Cardiac septum (tissue), 1 donor: ENCODE results near the gene PIERCE2. TPM values are rescaled to one million over a fixed set of nuclear protein-coding genes. Genes with fewer than 3 reads are reported as not detected.
A peak's percentile ranks its signal among the peaks of the same experiment; 100 is the strongest.
"Not testable (repeated sequence)": the region's sequence is repeated elsewhere in the genome, so short reads cannot be mapped to it uniquely, and the experiment has no call there.

ENCODE experiments used
- DNase-seq: peaks from one replicate; pipeline ENCODE4 v3.0.0-alpha.2; 2020; ENCODE audit warnings: low spot score
- intact Hi-C: fragments of 100-400 bp; cut with DNase I; formaldehyde crosslinking; loops from one replicate; pipeline ENCODE4 v1.14.0; 2022
- microRNA-seq: library from miRNA; unstranded; fragments of <30 nt; microRNA quantifications from one replicate; pipeline ENCODE4 v1.2.0, GENCODE V29; 2020
- total RNA-seq: library from RNA; stranded (reverse); fragmentation: NEBNext Ultra II Directional; extraction: Animal tissue kit (Norgen Biotek cat#: 25700); gene quantifications from one replicate; pipeline ENCODE4 v1.2.1, GENCODE V29; 2021
- donor health status: DM: no; HTN: no; CAD: no.

PIERCE2 gene
- total RNA-seq, 1 donor from 2014 or later = 3.2 TPM

DNA sequence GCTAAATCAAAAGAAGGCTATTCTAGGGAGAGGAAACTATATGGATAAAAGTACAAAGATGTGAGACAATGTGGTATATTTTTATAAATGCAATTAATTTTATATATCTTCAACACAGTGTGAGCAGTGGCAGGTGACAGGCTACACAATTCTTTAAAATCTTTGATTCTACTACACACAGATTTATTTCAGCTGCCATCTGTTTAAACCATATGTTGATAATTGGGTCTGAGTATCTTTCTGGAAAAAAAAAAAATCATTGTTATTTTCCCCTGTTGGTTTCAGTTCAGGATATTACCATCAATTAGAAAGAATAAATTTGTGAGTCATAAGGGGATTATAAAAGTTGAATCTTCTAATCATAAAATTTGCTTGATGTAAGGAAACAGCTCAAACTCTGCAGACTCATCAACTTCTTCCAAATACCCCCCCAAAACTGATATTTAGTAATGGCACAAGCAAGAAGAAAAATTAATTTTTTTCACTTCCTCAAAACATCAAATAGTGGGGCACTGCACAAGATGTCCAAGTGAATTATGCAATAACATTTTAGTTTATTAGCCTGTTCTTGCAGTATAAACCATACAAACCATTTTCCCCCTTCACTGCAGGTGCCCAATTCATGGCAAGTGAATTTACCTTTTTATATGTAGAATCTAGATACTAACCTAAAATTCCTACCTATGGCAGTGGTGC lies 12.0 kb downstream of the PIERCE2 start:
- DNase-seq = no peak

GRCh38 chr15:55422089-55422488 lies 13.8 kb downstream of the PIERCE2 start:
- no peak for DNase-seq
- intact Hi-C loops = no loop called here

More for the DNA sequence above, 12.0 kb downstream of the PIERCE2 start:
- intact Hi-C loops = no loop called here

DNA sequence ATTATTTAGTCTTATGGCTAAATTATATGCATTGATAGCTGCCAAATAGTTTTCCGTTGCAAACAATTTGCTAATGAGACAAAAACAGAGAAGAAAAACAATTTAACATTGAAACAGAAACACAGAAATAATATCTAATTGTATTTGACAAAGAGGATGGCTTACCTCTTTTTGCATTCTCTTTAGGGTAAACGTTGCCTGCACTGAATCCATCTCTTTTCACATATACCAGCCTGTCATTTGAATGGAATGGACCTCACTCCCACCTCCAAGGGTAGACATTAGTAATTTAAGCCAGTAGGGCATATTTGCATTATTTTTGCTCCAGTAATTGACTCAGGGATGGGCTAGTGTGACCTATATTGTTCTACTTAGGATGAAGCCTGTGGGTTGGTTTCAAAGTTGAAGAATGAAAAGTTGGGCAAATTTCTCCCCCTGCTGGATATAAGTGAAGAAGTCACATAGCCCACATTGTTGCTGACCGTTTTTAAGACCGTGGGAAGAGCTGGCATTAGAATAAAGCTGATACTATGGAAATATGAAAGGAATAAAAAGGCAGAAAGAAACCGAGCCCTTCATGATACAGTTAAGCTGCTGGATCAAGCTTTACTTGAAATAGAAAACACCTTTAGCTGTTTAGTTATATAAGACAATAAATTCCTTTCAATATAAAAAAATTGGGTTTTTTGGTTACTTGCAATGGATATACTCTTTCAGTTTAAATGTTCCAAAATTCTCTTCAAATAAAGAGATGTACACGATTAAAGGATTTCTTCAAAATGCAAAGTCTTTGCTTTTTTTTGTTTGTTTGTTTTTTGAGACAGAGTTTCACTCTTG lies 26.9 kb downstream of the PIERCE2 start:
- DNase-seq = no peak
- intact Hi-C loops = loop anchor here (5.0 kb wide), 1 partner anchor 218 kb away; no protein-coding TSS in a partner anchor

DNA sequence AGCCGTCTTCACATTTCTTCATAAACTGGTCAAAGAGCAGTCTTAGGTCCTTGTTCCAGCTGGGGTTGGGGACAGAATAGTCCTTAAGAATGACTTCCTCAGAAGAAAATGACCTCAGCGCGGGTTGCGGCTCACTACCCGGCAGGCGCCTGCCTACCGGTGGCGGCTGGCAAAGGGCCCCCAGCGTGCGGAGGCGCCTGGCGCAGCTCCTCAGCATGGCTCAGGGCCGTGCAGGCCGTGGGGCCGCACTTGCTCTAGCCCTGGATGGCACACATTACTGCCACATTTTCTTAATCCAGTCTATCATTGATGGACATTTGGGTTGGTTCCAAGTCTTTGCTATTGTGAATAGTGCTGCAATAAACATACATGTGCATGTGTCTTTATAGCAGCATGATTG lies 34.8 kb downstream of the PIERCE2 start:
- DNase-seq, intact Hi-C loops: not testable (repeated sequence)

- DNase-seq, intact Hi-C loops: not testable (repeated sequence)
These were observed 37.6 kb downstream of the PIERCE2 start for GRCh38 chr15:55445936-55446335.

DNA sequence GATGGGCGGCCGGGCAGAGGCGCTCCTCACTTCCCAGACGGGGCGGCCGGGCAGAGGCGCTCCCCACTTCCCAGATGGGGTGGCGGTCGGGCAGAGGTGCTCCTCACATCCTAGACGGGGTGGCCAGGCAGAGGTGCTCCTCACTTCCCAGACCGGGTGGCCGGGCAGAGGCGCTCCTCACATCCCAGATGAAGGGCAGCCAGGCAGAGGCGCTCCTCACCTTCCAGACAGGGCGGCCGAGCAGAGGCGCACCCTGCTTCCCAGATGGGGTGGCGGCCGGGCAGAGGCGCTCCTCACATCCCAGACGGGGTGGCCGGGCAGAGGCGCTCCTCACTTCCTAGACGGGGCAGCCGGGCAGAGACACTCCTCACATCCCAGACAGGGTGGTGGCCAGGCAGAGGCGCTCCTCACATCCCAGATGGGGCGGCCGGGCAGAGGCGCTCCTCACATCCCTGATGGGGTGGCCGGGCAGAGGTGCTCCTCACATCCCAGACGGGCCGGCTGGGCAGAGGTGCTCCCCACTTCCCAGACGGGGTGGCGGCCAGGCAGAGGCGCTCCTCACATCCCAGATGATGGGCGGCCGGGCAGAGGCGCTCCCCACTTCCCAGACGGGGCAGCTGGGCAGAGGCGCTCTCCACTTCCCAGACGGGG lies 38.2 kb downstream of the PIERCE2 start:
- DNase-seq, intact Hi-C loops: not testable (repeated sequence)

- DNase-seq, intact Hi-C loops: not testable (repeated sequence)
These were observed 38.7 kb downstream of the PIERCE2 start for GRCh38 chr15:55447030-55447394.

- no peak for DNase-seq
- intact Hi-C loops = no loop called here
These were observed 49.2 kb downstream of the PIERCE2 start for GRCh38 chr15:55457401-55458022.

GRCh38 chr15:55461447-55461846 lies 53.2 kb downstream of the PIERCE2 start:
- no peak for DNase-seq
- intact Hi-C loops = no loop called here

DNA sequence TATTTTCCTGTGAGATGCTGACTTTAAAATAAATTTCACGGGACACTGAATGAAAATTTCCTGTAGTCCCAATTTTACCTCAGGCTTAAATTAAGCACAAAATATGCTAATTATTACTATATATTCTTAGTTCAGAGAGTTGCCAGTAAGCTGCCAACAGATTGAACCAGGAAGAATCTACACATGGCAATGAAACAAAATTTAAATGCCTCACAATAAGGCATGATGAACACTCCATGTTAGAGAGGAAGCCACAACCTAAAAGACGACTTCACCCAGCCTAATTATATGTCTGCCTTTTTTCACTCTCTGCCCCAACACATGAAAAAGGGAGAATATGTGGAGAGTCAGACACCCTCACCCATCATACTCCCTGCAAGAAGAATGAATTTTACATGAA lies 60.0 kb downstream of the PIERCE2 start:
- intact Hi-C loops = no loop called here
- DNase-seq = no peak

Small RNA genes within 50 kb of the gene (microRNA-seq; reads per million reads assigned to microRNA genes)
- 204 reads per million, percentile 65 among the genes with 10 or more reads in this experiment for gene MIR628

Other genes with a start within 250 kb of the PIERCE2 start
- 38.4 TPM for gene RSL24D1, start 211.6 kb upstream of the PIERCE2 start, total RNA-seq
- gene RAB27A, start 118.7 kb upstream of the PIERCE2 start, total RNA-seq = 7.1 TPM
- gene PIGBOS1, start 89.4 kb upstream of the PIERCE2 start, total RNA-seq = 7.4 TPM
- 4.7 TPM for gene PIGB, start 89.3 kb upstream of the PIERCE2 start, total RNA-seq
- gene CCPG1, start 136 bp upstream of the PIERCE2 start, total RNA-seq = 83.3 TPM
- gene DNAAF4, start 99.7 kb downstream of the PIERCE2 start, total RNA-seq = 0.32 TPM
- 3.1 TPM for gene PYGO1, start 179.8 kb downstream of the PIERCE2 start, total RNA-seq